NOMO-1 (cell line): ENCODE results near the gene TMEM51.
"Not testable (repeated sequence)": the region's sequence is repeated elsewhere in the genome, so short reads cannot be mapped to it uniquely, and the experiment has no call there.

Source experiments
- DNase-seq, 2 experiments: peaks; one replicate each; lab custom pipeline; 2025; ENCODE audit not compliant: unreplicated experiment in 2 of 2; lab: John Stamatoyannopoulos, UW

TMEM51 gene

DNA sequence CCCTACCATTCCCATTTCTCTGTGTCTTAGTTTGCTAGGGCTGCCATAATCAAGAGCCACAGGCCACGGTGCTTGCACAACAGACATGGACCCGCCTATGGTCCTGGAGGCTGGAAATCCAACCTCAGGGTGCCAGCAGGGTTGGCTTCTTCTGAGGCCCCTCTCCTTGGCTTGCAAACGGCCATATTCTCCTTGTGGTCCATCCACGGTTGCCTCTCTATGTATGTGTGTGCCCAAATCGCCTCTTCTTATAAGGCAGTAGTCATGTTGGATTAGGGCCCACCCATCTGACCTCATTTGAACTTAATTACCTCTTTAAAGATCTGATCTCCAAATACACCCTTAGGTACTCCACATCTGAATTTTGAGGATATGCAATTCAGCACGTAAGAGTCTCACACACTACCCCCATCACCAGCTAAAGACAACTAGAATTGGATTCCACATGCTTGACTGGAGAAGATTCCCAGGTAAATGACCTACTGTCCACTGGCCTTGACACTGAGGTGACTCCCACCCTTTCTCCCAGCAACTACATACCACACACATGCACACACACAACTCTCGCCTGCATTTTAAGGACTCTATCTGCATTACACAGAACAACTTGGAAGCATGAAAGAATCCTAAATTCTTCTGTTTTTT, 28.3 kb upstream of the TMEM51 start:
- DNase-seq: no peak

DNA sequence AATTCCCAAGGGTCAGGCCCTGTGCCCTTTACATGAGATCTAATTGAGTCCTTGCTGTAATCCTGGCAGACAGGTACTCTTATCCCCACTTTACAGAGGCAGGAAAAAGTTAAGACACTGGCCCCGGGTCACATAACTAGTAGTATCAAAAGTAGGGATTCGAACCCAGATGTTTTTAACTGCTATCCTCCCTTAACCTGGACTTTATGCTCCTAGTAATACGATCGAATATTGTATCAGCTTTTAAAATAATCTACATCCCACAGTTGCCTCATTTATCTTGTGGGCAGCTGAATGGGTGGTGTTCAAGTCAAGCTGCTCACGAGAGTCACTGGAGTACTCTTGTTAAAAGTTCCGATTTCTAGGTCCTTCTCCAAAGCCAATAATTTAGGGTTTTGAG, 25.5 kb upstream of the TMEM51 start:
- no peak for DNase-seq

DNA sequence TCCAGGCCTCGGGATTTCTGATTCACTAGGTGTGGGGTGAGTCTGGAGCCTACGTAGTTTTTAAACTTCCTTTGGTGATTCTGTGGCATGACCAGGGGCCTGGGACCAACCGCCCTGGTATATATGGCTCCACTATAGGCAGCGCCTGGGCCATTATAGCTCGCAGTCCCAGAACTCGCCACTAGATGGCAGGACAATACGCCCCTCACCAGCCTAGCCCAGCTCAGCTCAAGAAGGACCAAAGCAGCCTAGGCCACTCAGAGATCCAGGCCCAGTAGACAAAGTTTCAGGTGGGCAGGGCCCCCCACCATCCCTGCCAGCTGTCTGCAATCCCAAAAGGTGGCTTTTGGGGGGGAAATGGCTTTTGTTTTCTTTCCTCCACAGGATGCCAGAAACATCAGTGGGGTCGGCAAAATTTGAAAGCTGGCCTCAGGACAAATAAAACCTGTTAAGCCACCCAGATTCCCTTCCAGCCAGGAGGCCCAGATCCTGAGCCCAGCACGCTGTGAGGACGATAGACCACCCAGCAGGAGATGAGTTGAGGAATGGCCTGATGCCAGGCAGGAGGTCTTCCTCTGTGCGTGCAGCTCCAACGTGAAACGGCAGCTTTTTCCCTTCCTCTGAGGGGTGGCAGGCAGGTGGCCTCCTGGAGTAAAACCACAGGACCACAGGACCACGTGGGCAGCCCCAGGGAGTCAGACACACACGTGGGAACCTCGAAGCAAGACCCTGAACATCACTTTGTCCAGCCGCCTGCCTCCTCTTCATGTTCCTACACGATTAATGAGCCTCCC, 24.8 kb upstream of the TMEM51 start:
- DNase-seq: peak; percentile 28 to 37

DNA sequence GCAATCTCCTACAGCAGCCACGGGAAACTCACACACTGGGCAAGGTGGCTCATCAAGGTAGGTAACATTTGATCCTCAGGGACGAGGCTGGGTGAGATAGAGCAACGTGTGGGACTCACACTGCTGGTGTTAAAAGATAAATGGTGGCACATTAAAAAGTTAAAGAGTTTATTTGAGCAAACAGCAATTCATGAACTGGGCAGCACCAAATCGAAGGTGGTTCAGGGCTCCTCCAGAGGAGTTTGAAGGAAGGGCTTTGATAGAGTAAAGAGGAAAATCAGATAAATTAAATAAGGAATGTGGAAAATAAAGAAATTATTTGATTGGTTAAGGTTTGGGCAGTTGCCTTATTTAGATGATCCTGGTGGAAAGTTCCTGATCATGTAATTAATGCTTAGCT, 23.6 kb upstream of the TMEM51 start:
- no peak for DNase-seq

DNA sequence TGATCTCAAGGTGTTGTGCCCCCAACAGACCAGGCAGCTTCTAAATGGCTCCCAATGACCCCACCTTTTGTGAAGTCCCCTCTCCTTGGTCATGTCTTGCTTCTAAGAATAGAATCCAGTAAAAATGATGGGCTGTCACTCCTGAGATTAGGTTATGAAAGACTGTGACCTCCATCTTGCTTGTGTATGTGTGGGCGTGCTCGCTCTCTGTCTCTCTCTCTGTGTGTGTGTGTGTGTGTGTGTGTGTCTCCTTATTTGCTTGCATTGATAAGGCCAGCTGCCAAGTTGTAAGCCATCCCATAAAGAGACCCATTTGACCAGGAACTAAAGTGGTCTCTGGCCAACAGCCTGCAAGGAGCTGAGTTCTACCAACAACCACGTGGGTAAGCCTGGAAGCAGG, 22.9 kb upstream of the TMEM51 start:
- DNase-seq: no peak

DNA sequence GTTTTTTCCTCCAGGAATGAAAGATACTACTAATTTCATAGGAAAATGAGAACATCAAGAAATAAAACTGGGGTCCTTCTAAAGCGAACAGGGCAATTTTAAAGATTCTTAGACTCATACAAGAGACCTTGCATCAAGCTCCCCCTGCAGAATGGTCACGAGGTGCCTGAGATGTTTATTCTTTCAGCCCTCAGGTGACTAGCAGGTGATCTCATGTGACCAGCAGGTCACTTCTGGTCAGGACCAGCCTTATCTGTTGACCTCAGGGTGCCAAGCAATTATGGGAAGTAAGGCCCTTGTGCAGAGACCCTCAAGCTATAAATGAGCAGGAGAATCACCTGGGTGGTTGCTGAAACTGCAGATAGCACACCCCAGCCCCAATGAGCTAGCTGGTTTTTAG, 20.6 kb upstream of the TMEM51 start:
- DNase-seq: no peak

DNA sequence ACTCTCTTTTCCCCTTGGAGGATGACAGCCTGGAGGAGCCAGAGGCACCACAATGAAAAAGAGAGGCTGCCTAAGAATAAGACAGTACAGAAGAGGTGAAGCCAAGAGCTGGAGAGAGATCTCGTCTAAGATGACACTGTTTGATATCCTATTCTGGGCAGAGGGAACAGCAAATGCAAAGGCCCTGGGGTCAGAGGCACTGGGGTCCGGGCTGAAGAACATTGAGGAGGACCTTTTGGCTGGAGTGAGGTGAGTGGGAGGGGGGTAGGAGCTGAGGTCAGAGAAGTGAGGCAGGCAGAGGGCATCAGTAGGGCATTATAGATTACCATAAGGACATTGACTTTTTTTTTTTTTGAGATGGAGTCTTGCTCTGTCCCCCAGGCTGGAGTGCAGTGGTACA, 19.3 kb upstream of the TMEM51 start:
- DNase-seq: no peak

DNA sequence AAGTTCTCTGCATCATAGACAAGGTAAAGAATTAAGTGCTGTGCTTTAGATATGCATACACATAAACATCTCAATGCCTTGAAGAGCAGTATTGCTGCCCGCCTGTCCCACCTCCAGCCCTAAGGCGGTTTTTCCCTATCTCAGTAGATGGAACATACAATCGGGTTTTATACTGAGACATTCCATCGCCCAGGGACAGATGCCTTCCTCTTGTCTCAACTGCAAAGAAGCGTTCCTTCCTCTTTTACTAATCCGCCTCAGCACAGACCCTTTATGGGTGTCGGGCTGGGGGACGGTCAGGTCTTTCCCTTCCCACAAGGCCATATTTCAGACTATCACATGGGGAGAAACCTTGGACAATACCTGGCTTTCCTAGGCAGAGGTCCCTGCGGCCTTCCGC, 17.9 kb upstream of the TMEM51 start:
- not testable (repeated sequence) for DNase-seq

DNA sequence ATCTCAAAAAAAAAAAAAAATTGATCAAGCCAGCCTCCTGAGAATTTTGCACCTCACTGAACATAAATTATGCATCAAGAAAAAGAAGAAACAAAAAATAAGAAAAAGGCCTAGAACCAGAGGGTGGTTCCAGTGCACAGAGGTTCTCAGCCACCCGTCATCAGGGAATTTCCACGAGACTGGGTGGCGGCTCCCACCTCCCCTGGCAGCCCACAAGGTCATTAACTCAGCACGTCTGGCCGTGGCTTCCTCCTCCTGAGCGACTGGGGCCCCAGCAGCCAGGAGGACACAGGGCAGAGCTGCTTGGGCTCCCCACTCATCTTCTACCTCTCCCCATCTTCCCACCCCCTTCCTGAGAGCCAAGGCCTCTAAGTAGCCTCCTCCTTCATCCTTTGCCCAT, 15.7 kb upstream of the TMEM51 start:
- DNase-seq: no peak

DNA sequence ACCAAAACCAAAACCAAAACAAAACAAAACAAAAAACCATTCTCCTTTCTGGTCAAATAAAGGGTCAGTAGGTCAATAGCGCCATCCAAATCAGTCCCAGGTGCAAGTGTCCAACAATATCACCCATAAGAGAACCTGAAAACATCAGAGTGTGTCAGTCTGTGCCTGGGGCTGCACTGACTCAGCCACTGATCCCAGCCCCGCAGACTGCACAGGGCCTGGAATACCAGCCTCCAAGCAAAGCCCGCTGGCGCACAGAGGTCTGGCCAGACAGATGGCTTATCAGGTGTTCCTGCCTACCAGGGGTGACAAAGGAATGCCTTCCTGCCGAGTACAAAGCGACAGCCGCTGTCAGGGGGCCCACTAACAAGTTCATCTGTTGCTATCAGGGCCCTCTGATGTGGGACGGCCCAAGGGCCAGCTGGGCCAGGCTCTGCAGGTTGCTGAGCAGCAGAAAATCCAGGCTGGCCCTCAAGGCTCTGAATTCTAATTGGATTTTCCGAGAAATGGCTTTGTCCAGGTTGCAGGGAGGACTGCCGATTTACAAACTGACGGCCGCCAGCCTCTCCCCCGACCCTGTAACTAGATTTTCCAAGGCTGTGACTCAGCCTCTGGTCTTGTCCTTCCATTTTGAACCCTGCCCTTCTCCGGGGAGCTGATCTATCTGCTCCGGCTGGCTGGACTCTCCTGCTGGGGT, 13.7 kb upstream of the TMEM51 start:
- DNase-seq: no peak

DNA sequence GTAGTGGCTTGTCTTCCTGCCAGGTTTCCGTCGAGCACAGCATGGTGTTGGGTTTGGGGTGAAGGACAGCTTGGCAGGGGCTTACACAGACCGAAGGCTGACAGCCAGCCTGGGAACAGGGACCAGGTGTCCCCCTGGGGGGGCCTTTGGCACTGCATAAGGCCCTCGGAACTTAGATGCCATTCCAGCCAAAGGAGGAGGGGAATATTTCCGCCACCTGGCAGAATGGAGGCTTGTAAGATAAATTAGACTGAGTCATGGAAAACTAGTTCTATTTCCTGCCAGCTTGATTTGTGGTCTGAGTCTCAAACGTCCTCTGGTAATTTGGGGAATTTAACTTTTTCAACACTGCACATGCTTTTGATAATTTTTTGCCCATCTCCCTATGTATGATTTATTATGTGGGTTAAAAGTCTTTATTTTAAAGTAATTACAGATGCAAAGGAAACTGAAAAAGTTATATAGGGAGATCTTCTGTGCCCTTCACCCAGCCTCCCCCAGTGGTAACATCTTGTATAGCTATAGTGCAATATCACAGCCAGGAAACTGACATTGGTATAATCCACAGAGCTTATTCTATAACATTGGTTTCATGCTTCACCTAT, 11.5 kb upstream of the TMEM51 start:
- no peak for DNase-seq

DNA sequence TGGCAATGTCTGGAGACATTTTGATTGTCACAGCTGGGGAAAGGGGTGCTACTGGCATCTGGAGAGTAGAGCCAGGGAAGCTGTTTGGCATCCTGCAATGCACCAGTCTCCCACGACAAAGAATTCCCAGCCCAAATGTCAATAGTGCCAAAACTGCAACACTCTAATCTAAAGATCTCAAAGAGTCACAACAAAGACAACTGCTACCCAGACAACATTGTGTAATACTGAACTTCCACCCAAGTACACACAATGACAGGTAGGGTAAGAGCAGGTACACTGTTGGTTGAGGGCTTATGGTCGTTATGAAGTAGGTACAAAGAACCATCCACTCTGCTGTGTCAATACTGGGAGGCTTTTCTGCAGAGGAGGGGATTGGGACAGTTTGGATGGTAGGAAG, 8.2 kb upstream of the TMEM51 start:
- no peak for DNase-seq

DNA sequence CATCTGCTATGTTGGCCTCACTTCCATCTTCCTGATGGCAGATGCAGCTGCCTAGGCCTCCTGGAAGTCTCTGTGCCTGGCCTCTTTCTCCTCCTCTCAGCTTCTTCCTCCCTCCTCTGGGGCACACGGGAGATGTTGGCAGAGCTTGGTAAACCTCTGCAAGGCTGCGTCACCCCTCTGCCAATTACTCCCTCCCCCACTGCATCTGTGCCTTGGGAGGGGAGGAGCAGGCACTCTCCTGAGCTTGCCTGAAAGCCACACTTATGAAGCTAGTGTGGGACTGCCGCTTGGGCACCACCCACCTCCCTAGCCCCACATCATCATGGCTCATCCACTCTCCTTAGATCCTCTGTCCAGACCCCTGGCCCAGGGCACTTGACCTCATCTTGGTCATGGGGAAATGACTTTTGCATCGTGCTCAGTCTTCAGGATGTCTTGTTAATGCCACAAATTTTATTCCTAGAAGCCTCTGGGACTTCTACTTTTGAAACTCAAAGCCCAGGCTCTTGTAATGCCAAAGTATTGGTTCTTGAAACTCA, 7.3 kb upstream of the TMEM51 start:
- DNase-seq: no peak

DNA sequence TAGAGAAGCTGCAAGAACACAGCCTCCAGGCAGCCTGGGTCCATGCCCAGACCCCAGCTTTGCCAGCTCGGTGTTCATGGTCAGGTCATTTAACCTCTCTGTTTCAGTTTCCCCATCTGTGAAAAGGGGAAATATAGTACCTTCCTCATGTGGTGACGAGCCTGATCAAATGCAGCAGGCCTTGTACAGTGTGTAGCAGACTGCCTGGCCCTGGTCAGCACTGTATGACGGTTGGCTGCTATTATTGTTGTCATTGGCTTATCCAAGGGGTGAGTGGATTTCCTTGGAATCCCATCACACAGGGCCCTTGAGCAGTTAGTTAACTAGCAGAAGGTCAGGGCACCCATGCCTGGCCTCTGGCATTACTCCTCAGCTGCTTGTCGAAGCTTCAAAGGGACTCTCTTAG, 6.6 kb upstream of the TMEM51 start:
- DNase-seq: no peak

DNA sequence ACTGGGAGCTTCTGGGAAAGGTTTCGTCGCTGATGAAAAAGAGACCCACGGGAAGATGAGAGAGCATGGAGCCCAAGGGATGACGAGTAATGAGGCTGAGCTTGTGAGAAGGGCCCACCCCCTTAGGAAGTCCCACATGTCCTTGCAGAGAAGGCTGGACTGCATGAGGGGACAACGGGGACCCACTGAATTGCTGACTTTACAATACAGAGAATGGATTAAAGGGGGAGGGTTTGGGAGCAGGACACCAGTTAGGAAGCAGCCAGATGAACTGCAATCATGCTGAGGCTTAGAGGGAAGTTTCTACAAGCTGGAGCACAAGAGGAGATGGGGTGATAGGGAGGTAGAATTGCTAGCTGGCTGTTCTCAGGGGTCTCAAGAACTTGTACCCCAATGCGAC, 5.5 kb upstream of the TMEM51 start:
- no peak for DNase-seq

DNA sequence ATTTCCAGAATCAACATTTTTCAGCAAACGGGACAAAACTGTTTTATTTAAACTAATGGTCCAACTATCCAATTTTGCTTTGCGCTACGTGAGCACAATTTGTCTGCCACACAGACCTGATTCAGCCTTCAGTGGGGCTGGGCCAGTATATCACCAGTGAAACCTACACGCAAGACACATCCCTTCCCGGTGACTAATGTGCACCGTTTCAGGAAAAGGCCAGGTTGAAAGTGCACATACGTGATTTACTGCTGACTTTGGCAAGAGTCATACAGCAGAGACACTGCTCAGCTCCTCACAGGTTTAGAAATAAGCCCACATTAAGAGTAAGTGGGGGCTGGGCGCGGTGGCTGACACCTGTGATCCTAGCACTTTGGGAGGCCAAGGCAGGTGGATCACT, 5.1 kb upstream of the TMEM51 start:
- DNase-seq: no peak

DNA sequence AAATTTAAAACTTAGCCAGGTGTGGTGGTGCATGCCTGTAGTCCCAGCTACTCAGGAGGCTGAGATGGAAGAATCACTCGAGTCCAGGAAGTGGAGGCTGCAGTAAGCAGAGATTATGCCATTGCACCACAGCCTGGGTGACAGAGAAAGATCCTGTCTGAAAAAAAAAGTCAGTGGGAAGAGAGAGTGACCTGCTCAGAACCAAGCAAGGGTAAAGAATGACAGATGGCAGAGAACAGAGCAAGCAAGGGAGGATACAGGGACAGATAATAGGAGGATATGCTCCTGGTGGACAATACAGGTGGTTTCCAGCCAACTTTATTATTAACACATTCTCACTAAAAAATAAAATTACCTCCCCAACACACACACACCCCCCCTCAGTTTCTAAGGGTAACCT, 4.6 kb upstream of the TMEM51 start:
- DNase-seq: no peak

DNA sequence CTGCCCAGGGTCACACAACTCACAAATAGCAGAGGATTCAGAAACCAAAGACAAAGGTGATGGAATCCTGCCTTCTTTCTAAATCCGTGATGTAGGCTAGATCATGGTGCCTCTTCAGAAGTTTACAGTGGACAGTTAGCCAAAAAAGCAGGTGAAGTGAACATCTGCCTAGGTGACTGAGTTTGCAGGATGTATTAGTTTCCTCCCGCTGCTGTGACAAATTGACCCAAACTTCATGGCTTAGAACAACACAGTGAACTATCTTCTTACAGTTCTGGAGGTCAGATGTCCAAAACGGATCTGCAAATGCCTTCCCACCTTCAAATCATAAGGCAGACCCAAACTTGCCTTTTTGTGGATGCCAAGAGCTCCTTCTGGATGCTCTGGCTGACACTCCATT, 3.2 kb upstream of the TMEM51 start:
- no peak for DNase-seq

DNA sequence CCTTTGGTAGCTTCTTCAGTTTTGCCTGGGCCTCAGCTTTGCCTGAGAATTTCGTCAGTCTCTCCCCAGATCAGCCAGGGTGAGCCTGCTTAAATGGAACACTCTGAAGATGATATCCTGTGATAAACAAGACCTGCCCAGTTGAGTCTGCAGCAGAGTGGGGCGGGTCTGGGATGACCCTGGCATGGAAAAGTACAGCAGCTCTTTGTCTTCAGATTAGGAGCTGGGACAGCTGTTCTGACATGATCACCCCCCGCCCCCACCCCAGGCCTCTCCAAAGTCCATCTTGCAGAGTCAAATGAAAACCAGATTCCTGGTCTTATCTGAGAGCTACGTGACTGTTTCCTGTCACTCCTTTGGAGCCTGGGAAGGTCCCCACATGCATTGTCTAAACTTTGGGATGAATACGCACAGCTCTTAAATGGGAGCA, 2.2 kb upstream of the TMEM51 start:
- no peak for DNase-seq

DNA sequence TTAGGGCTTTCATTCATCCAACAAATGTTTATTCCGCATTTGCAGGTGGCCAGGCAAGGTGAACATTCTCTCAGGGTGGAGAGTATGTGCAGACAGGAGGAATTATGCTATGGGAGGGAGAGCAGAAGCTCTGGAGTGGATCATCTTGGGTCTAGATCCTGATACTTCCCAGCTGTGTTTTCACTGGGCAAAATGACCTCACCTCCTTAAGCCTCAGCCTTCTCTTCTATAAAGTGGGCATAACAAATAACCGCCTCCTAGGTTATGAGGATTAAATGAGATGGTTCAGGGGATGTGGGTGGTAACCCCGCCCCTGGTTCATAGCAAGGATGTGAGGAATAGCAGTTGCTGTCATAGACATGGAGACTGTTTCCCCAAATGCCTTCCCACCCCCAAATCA, 1.7 kb upstream of the TMEM51 start:
- no peak for DNase-seq
